Head of caudate nucleus (tissue), 42 donors: ENCODE data around the gene RAB20.
"Not testable (repeated sequence)": the region's sequence is repeated elsewhere in the genome, so short reads cannot be mapped to it uniquely, and the experiment has no call there.

ENCODE experiments used
- DNase-seq, 42 donors: peaks; one replicate each; pipeline versions ENCODE4 v3.0.0 to v3.0.0-alpha.2; 2020 to 2021; ENCODE audit warnings: mixed read lengths in 7 of 42
- intact Hi-C: fragments of 100-400 bp; cut with DNase I; formaldehyde crosslinking; loops from one replicate; pipeline ENCODE4 v1.15.0; 2022

The RAB20 gene

GRCh38 chr13:110501188-110501587, 60.3 kb downstream of the RAB20 start:
- no peak for DNase-seq
- intact Hi-C loops: no loop called here

GRCh38 chr13:110500341-110500740, 61.2 kb downstream of the RAB20 start:
- intact Hi-C loops: no loop called here

GRCh38 chr13:110499621-110500281, 61.8 kb downstream of the RAB20 start:
- DNase-seq: no peak
- intact Hi-C loops: no loop called here

More at GRCh38 chr13:110500341-110500740, 61.2 kb downstream of the RAB20 start:
- no peak for DNase-seq

- DNase-seq: no peak
- intact Hi-C loops: no loop called here
These were observed 62.8 kb downstream of the RAB20 start for GRCh38 chr13:110498765-110499164.

GRCh38 chr13:110498327-110498726, 63.2 kb downstream of the RAB20 start:
- intact Hi-C loops: no loop called here
- DNase-seq: no peak

GRCh38 chr13:110497896-110498295, 63.6 kb downstream of the RAB20 start:
- not testable (repeated sequence) for DNase-seq

GRCh38 chr13:110497003-110497402, 64.5 kb downstream of the RAB20 start:
- intact Hi-C loops: no loop called here
- DNase-seq: no peak

More at GRCh38 chr13:110497896-110498295, 63.6 kb downstream of the RAB20 start:
- intact Hi-C loops: not testable (repeated sequence)

- intact Hi-C loops: no loop called here
- DNase-seq: no peak
These were observed 65.2 kb downstream of the RAB20 start for GRCh38 chr13:110496281-110496680.

GRCh38 chr13:110495881-110496280, 65.6 kb downstream of the RAB20 start:
- DNase-seq: no peak
- intact Hi-C loops: no loop called here

GRCh38 chr13:110495376-110495775, 66.1 kb downstream of the RAB20 start:
- intact Hi-C loops: no loop called here

GRCh38 chr13:110493613-110494012, 67.9 kb downstream of the RAB20 start:
- intact Hi-C loops: no loop called here
- DNase-seq: no peak

More at GRCh38 chr13:110495376-110495775, 66.1 kb downstream of the RAB20 start:
- no peak for DNase-seq

- peak in 30 of 42 donors; percentile 10 to 72 (median 42) for DNase-seq
- intact Hi-C loops: no loop called here
These were observed 68.6 kb downstream of the RAB20 start for GRCh38 chr13:110492679-110493593.

GRCh38 chr13:110491869-110492678, 69.4 kb downstream of the RAB20 start:
- no peak for DNase-seq
- intact Hi-C loops: no loop called here

- intact Hi-C loops: no loop called here
- no peak for DNase-seq
These were observed 71.3 kb downstream of the RAB20 start for GRCh38 chr13:110490009-110490770.

GRCh38 chr13:110486880-110487279, 74.6 kb downstream of the RAB20 start:
- intact Hi-C loops, DNase-seq: not testable (repeated sequence)

GRCh38 chr13:110486061-110486715, 75.3 kb downstream of the RAB20 start:
- intact Hi-C loops: no loop called here
- no peak for DNase-seq

- intact Hi-C loops: no loop called here
- DNase-seq: no peak
These were observed 75.9 kb downstream of the RAB20 start for GRCh38 chr13:110485604-110486003.
